LNCAP (cell line): ENCODE results near the gene MAT2B.
A peak's percentile ranks its signal among the peaks of the same experiment; 100 is the strongest.

Source experiments
- CTCF ChIP-seq: fragments of 450-650 bp; IDR thresholded peaks from 2 replicates; pipeline ENCODE4 v1.5.1; 2017; ENCODE audit warnings: mild to moderate bottlenecking

The MAT2B gene

GRCh38 chr5:163563880-163564279, 58.5 kb downstream of the MAT2B start:
- TF ChIP-seq CTCF = no peak

GRCh38 chr5:163564321-163564938, 59.0 kb downstream of the MAT2B start:
- peak; percentile 94 for TF ChIP-seq CTCF

GRCh38 chr5:163565492-163565891, 60.1 kb downstream of the MAT2B start:
- no peak for TF ChIP-seq CTCF

GRCh38 chr5:163565931-163566608, 60.7 kb downstream of the MAT2B start:
- no peak; the same call in 1 of the 2 replicates for TF ChIP-seq CTCF

GRCh38 chr5:163566678-163567077, 61.3 kb downstream of the MAT2B start:
- TF ChIP-seq CTCF = no peak

- no peak for TF ChIP-seq CTCF
Measured at GRCh38 chr5:163567811-163568210, 62.4 kb downstream of the MAT2B start.
